ENCODE data around the gene MAFF.

MAFF gene

GRCh38 chr22:38250643-38251340 is 49.0 kb downstream of the MAFF start:
- ATAC-seq (ENCODE audit: low read depth) (no peak), DNase-seq (ENCODE audit: low spot score) (no peak)
- no peaks in the 10 kb centered on the region for H3K9me3 ChIP-seq (ENCODE audit: severe bottlenecking)
- H3K4me1 ChIP-seq (ENCODE audit: insufficient read depth, poor library complexity, severe bottlenecking): no peaks in the 10 kb centered on the region
- H3K27me3 ChIP-seq (ENCODE audit: insufficient read depth, poor library complexity, severe bottlenecking): no peaks in the 10 kb centered on the region
- H3K36me3 ChIP-seq (ENCODE audit: low read depth): peaks cover 21% of the 10 kb centered on the region
- H3K27ac ChIP-seq (ENCODE audit: poor library complexity, severe bottlenecking): no peak overlapping the region
- no peak overlapping the region for H3K4me3 ChIP-seq (ENCODE audit: severe bottlenecking)
- TF ChIP-seq, protein P1, sequence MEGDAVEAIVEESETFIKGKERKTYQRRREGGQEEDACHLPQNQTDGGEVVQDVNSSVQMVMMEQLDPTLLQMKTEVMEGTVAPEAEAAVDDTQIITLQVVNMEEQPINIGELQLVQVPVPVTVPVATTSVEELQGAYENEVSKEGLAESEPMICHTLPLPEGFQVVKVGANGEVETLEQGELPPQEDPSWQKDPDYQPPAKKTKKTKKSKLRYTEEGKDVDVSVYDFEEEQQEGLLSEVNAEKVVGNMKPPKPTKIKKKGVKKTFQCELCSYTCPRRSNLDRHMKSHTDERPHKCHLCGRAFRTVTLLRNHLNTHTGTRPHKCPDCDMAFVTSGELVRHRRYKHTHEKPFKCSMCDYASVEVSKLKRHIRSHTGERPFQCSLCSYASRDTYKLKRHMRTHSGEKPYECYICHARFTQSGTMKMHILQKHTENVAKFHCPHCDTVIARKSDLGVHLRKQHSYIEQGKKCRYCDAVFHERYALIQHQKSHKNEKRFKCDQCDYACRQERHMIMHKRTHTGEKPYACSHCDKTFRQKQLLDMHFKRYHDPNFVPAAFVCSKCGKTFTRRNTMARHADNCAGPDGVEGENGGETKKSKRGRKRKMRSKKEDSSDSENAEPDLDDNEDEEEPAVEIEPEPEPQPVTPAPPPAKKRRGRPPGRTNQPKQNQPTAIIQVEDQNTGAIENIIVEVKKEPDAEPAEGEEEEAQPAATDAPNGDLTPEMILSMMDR (IDR thresholded peaks at IDR 0.05; ENCODE audit: poor library complexity, severe bottlenecking): no peak

GRCh38 chr22:38251341-38251692 is 49.5 kb downstream of the MAFF start:
- DNase-seq (ENCODE audit: low spot score): no peak
- Histone ChIP-seq H3K4me1 (ENCODE audit: insufficient read depth, poor library complexity, severe bottlenecking) (no peaks in the 10 kb centered on the region), H3K36me3 (ENCODE audit: low read depth) (peaks cover 21% of the 10 kb centered on the region), H3K4me3 (ENCODE audit: severe bottlenecking) (no peak overlapping the region), H3K27me3 (ENCODE audit: insufficient read depth, poor library complexity, severe bottlenecking) (no peaks in the 10 kb centered on the region), H3K9me3 (ENCODE audit: severe bottlenecking) (no peaks in the 10 kb centered on the region), H3K27ac (ENCODE audit: poor library complexity, severe bottlenecking) (no peak overlapping the region)
- TF ChIP-seq, protein P1 (IDR thresholded peaks at IDR 0.05; ENCODE audit: poor library complexity, severe bottlenecking): no peak
- no peak for ATAC-seq (ENCODE audit: low read depth)

- no peak for ATAC-seq (ENCODE audit: low read depth)
- TF ChIP-seq, protein P1 (IDR thresholded peaks at IDR 0.05; ENCODE audit: poor library complexity, severe bottlenecking): no peak
Measured at GRCh38 chr22:38255697-38256096, 53.9 kb downstream of the MAFF start.

GRCh38 chr22:38257181-38257580 is 55.4 kb downstream of the MAFF start:
- H3K27me3 ChIP-seq (ENCODE audit: insufficient read depth, poor library complexity, severe bottlenecking): no peaks in the 10 kb centered on the region
- H3K4me3 ChIP-seq (ENCODE audit: severe bottlenecking): no peak overlapping the region
- DNase-seq (ENCODE audit: low spot score): no peak
- H3K27ac ChIP-seq (ENCODE audit: poor library complexity, severe bottlenecking): no peak overlapping the region
- TF ChIP-seq, protein P1 (IDR thresholded peaks at IDR 0.05; ENCODE audit: poor library complexity, severe bottlenecking): no peak
- H3K9me3 ChIP-seq (ENCODE audit: severe bottlenecking): no peaks in the 10 kb centered on the region
- no peaks in the 10 kb centered on the region for H3K4me1 ChIP-seq (ENCODE audit: insufficient read depth, poor library complexity, severe bottlenecking)
- ATAC-seq (ENCODE audit: low read depth): no peak
- peaks cover 15% of the 10 kb centered on the region for H3K36me3 ChIP-seq (ENCODE audit: low read depth)

More at GRCh38 chr22:38255697-38256096, 53.9 kb downstream of the MAFF start:
- Histone ChIP-seq H3K9me3 (ENCODE audit: severe bottlenecking) (no peaks in the 10 kb centered on the region), H3K27ac (ENCODE audit: poor library complexity, severe bottlenecking) (no peak overlapping the region), H3K4me3 (ENCODE audit: severe bottlenecking) (no peak overlapping the region), H3K4me1 (ENCODE audit: insufficient read depth, poor library complexity, severe bottlenecking) (no peaks in the 10 kb centered on the region), H3K36me3 (ENCODE audit: low read depth) (peaks cover 6% of the 10 kb centered on the region; the same call in 1 of the 2 replicates), H3K27me3 (ENCODE audit: insufficient read depth, poor library complexity, severe bottlenecking) (no peaks in the 10 kb centered on the region)
- no peak for DNase-seq (ENCODE audit: low spot score)

DNA sequence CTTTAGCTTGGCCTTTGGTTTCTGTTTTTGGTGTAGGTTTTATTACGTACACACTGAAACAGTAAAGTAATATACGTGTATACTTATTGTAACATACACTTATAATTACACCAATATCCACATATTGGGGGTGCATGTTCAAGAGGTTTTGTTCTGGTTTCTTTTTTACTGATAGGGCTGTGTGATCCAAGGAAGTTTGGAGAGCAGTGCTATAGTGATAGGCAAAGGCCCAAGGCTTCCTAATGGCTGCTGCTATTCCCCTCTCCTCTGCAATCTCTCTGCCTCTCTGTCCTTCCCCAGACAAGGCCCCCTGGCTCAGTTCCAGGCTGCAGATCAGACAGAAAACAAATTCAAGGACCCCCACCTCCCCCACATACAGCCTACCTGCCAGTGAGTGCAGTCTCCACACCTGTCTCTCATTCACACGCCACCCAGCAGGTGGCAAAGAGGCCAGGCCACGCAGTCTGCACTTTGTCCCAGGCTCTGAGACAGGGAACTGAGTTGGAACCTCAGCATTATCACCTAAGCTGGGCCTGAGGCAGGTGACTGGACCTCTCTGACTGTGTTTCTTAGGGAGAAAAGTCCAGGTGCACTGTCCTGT is 56.0 kb downstream of the MAFF start:
- 0 out of 3 replicates have a peak, but pooled peaks have one; percentile 21 for ATAC-seq (ENCODE audit: low read depth)

More for the DNA sequence above, 56.0 kb downstream of the MAFF start:
- DNase-seq (ENCODE audit: low spot score): no peak
- Histone ChIP-seq H3K27ac (ENCODE audit: poor library complexity, severe bottlenecking) (no peak overlapping the region), H3K9me3 (ENCODE audit: severe bottlenecking) (no peaks in the 10 kb centered on the region), H3K27me3 (ENCODE audit: insufficient read depth, poor library complexity, severe bottlenecking) (no peaks in the 10 kb centered on the region), H3K4me1 (ENCODE audit: insufficient read depth, poor library complexity, severe bottlenecking) (no peaks in the 10 kb centered on the region), H3K36me3 (ENCODE audit: low read depth) (peaks cover 16% of the 10 kb centered on the region), H3K4me3 (ENCODE audit: severe bottlenecking) (no peak overlapping the region)
- TF ChIP-seq, protein P1 (IDR thresholded peaks at IDR 0.05; ENCODE audit: poor library complexity, severe bottlenecking): no peak
